Panc1 (cell line): ENCODE measurements around the gene GRM4. TPM values are rescaled to one million over a fixed set of nuclear protein-coding genes. Genes with fewer than 3 reads are reported as not detected.

ENCODE experiments used
- ATAC-seq: fragments of 200-7000 bp; cut with Tn5 transposase; 2 replicates; pipeline ENCODE4 v1.9.1; 2020; ENCODE audit warnings: mild to moderate bottlenecking, moderate library complexity
- BruUV-seq: library from RNA; stranded (reverse); fragments of 400-500 nt; replicated peaks from 2 replicates; lab custom pipeline; 2021; lab: Mats Ljungman, UMichigan
- CTCF ChIA-PET: fragments of 300-600 bp; sonication (Branson Sonifier 250); formaldehyde crosslinking; loops from one replicate; lab custom pipeline; 2022; ENCODE audit warnings: antibody characterized with exemption; lab: Charles Lee
- POLR2A ChIA-PET: fragments of 300-600 bp; sonication (Branson Sonifier 250); formaldehyde crosslinking; loops from one replicate; lab custom pipeline; 2022; ENCODE audit warnings: antibody characterized with exemption; lab: Charles Lee
- DNase-seq: peaks from one replicate; pipeline ENCODE4 v3.0.0-alpha.2; 2010; ENCODE audit warnings: low read depth, low spot score
- H3K27ac ChIP-seq: 2 replicates; pipeline ENCODE4 v1.5.1; 2011; ENCODE audit warnings: mild to moderate bottlenecking, low read length, inconsistent platforms
- H3K27me3 ChIP-seq: fragments of 200-500 bp; sonication (Bioruptor generic); 2 replicates; pipeline ENCODE4 v1.6.0; 2014; ENCODE audit warnings: low read length, inconsistent platforms; ENCODE audit not compliant: control insufficient read depth, insufficient read depth
- H3K36me3 ChIP-seq: fragments of 200-500 bp; sonication (Bioruptor generic); 2 replicates; pipeline ENCODE4 v1.5.1; 2014; ENCODE audit warnings: inconsistent platforms, mild to moderate bottlenecking, low read length, moderate library complexity; ENCODE audit not compliant: control insufficient read depth, insufficient read depth
- H3K4me1 ChIP-seq: 2 replicates; pipeline ENCODE4 v1.5.1; 2011; ENCODE audit warnings: inconsistent platforms, mild to moderate bottlenecking, low read length, moderate library complexity; ENCODE audit not compliant: control insufficient read depth, insufficient read depth
- H3K4me3 ChIP-seq, 2 experiments: 2 replicates each; pipeline ENCODE4 v1.5.1; 2011 to 2012; ENCODE audit warnings: low read depth in 2 of 2, low read length in 2 of 2, mild to moderate bottlenecking in 2 of 2, inconsistent platforms in 1 of 2, moderate library complexity in 1 of 2
- H3K9me3 ChIP-seq: fragments of 200-500 bp; sonication (Bioruptor generic); 2 replicates; pipeline ENCODE4 v1.5.1; 2014; ENCODE audit warnings: low read depth, mild to moderate bottlenecking, inconsistent platforms, low read length, moderate library complexity; ENCODE audit not compliant: control insufficient read depth, insufficient read depth
- POLR2AphosphoS5 ChIP-seq: IDR thresholded peaks from 2 replicates; pipeline ENCODE4 v1.6.1; 2012; ENCODE audit warnings: mild to moderate bottlenecking, low read depth, low read length, moderate library complexity
- SIN3A ChIP-seq: IDR thresholded peaks from 2 replicates; pipeline ENCODE4 v1.6.1; 2012; ENCODE audit warnings: low read depth, mild to moderate bottlenecking, low read length, moderate library complexity, borderline replicate concordance; ENCODE audit not compliant: insufficient read depth
- TCF7L2 ChIP-seq: IDR thresholded peaks from 2 replicates; pipeline ENCODE4 v1.6.1; 2011; ENCODE audit warnings: mild to moderate bottlenecking, low read depth, low read length, inconsistent platforms
- in situ Hi-C: cut with HindIII; loops from 2 replicates; pipeline ENCODE4 v1.10.0; 2016; ENCODE audit warnings: low sequenced_read_pairs, low pct_unique_long_range_greater_than_20kb
- intact Hi-C: fragments of 100-400 bp; cut with micrococcal nuclease; formaldehyde crosslinking; loops from one replicate; pipeline ENCODE4 v1.10.0; 2022; ENCODE audit not compliant: unreplicated experiment
- total RNA-seq: library from RNA; stranded (reverse); gene quantifications from one replicate; pipeline ENCODE4 v1.2.1, GENCODE V29; 2021; ENCODE audit not compliant: unreplicated experiment
- TF ChIP-seq, protein P1 (sequence below): fragments of 450-650 bp; IDR thresholded peaks from 2 replicates; pipeline ENCODE4 v1.5.1; 2017; ENCODE audit warnings: mild to moderate bottlenecking
- TF ChIP-seq, protein P2 (sequence below), 2 experiments: IDR thresholded peaks; 2 replicates each; pipeline ENCODE4 v1.6.1; 2011 to 2012; ENCODE audit warnings: low read depth in 2 of 2, control low read depth in 1 of 2, low read length in 1 of 2, mild to moderate bottlenecking in 1 of 2, moderate library complexity in 1 of 2; ENCODE audit not compliant: insufficient read depth in 1 of 2

Gene GRM4
- total RNA-seq, 1 experiment from 2014 or later, result 1.3 TPM

- POLR2A ChIA-PET, result interaction anchor here (0.6 kb wide), 1 partner anchor 29 kb away, joined by 5 read pairs; no protein-coding TSS in a partner anchor
Observed at GRCh38 chr6:34113532-34113931, 32.4 kb downstream of the GRM4 start.

GRCh38 chr6:34112126-34112525 is 33.8 kb downstream of the GRM4 start:
- no peak overlapping the region for H3K4me3 ChIP-seq
- no peak overlapping the region for H3K27ac ChIP-seq
- ATAC-seq (no peak), DNase-seq (no peak)
- ChIA-PET CTCF (interaction anchor here (0.5 to 0.8 kb wide), 2 partner anchors 43 to 90 kb away, joined by 3 to 4 read pairs; no protein-coding TSS in a partner anchor), POLR2A (no interaction called here)
- H3K9me3 ChIP-seq, result no peaks in the 10 kb centered on the region
- H3K27me3 ChIP-seq, result peaks cover 3% of the 10 kb centered on the region
- no peaks in the 10 kb centered on the region for H3K36me3 ChIP-seq
- H3K4me1 ChIP-seq, result no peaks in the 10 kb centered on the region
- in situ Hi-C loops (no loop called here), intact Hi-C loops (no loop called here)
- BruUV-seq, result no TSS peak
- TF ChIP-seq, protein P1, sequence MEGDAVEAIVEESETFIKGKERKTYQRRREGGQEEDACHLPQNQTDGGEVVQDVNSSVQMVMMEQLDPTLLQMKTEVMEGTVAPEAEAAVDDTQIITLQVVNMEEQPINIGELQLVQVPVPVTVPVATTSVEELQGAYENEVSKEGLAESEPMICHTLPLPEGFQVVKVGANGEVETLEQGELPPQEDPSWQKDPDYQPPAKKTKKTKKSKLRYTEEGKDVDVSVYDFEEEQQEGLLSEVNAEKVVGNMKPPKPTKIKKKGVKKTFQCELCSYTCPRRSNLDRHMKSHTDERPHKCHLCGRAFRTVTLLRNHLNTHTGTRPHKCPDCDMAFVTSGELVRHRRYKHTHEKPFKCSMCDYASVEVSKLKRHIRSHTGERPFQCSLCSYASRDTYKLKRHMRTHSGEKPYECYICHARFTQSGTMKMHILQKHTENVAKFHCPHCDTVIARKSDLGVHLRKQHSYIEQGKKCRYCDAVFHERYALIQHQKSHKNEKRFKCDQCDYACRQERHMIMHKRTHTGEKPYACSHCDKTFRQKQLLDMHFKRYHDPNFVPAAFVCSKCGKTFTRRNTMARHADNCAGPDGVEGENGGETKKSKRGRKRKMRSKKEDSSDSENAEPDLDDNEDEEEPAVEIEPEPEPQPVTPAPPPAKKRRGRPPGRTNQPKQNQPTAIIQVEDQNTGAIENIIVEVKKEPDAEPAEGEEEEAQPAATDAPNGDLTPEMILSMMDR, result no peak
- TF ChIP-seq TCF7L2, result no peak
- TF ChIP-seq, protein P2, sequence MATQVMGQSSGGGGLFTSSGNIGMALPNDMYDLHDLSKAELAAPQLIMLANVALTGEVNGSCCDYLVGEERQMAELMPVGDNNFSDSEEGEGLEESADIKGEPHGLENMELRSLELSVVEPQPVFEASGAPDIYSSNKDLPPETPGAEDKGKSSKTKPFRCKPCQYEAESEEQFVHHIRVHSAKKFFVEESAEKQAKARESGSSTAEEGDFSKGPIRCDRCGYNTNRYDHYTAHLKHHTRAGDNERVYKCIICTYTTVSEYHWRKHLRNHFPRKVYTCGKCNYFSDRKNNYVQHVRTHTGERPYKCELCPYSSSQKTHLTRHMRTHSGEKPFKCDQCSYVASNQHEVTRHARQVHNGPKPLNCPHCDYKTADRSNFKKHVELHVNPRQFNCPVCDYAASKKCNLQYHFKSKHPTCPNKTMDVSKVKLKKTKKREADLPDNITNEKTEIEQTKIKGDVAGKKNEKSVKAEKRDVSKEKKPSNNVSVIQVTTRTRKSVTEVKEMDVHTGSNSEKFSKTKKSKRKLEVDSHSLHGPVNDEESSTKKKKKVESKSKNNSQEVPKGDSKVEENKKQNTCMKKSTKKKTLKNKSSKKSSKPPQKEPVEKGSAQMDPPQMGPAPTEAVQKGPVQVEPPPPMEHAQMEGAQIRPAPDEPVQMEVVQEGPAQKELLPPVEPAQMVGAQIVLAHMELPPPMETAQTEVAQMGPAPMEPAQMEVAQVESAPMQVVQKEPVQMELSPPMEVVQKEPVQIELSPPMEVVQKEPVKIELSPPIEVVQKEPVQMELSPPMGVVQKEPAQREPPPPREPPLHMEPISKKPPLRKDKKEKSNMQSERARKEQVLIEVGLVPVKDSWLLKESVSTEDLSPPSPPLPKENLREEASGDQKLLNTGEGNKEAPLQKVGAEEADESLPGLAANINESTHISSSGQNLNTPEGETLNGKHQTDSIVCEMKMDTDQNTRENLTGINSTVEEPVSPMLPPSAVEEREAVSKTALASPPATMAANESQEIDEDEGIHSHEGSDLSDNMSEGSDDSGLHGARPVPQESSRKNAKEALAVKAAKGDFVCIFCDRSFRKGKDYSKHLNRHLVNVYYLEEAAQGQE (IDR thresholded peaks at IDR 0.05; ENCODE audit: insufficient read depth in 1 of 2, low read depth in 2 of 2, low read length in 1 of 2), result no peak
- TF ChIP-seq SIN3A, result no peak
- no peak for TF ChIP-seq POLR2AphosphoS5

More at GRCh38 chr6:34113532-34113931, 32.4 kb downstream of the GRM4 start:
- in situ Hi-C loops (no loop called here), intact Hi-C loops (no loop called here)
- Histone ChIP-seq H3K4me3 (no peak overlapping the region), H3K36me3 (no peaks in the 10 kb centered on the region), H3K27ac (no peak overlapping the region), H3K4me1 (no peaks in the 10 kb centered on the region), H3K27me3 (peaks cover 3% of the 10 kb centered on the region), H3K9me3 (no peaks in the 10 kb centered on the region)
- CTCF ChIA-PET, result interaction anchor here (0.6 kb wide), 1 partner anchor 414 kb away, joined by 7 read pairs; no protein-coding TSS in a partner anchor
- DNase-seq (no peak), ATAC-seq (no peak)
- no peak for TF ChIP-seq SIN3A
- no peak for TF ChIP-seq TCF7L2
- TF ChIP-seq, protein P1, result no peak
- TF ChIP-seq, protein P2 (IDR thresholded peaks at IDR 0.05; ENCODE audit: insufficient read depth in 1 of 2, low read depth in 2 of 2, low read length in 1 of 2), result no peak
- no peak for TF ChIP-seq POLR2AphosphoS5
- no TSS peak for BruUV-seq
